HG02870 (cell line): ENCODE measurements around the gene SEMG2.

Experiments used
- ATAC-seq: cut with Tn5 transposase; IDR thresholded peaks from one replicate; pipeline ENCODE4 v1.9.1; 2021; ENCODE audit warnings: mild to moderate bottlenecking, moderate library complexity; ENCODE audit not compliant: unreplicated experiment

Gene SEMG2

GRCh38 chr20:45221076-45221475, at the start of gene SEMG2:
TSS of gene SEMG2 (plus strand) at chr20:45221373. CDS start at chr20:45221390, 17 bp downstream.
- ATAC-seq = no peak

DNA sequence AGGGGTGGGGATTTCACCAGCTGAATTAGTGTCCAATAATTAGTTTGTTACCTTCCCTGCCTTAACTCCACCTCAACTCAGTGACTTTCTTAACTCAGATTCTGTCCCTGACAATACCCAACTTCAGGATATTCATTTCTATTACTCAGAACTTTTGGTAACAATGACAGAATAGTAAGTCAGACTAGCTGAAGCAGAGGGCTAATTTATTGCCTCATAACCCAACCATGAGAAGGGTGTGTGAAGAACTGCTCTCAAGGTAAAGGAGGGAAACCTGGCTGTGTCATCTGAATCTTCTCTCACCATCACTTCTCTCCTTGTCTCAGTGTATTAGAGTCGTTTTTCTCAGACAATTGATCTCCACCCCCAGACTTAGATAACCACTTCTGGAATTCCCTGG, 47.7 kb upstream of the SEMG2 start:
- ATAC-seq = no peak

DNA sequence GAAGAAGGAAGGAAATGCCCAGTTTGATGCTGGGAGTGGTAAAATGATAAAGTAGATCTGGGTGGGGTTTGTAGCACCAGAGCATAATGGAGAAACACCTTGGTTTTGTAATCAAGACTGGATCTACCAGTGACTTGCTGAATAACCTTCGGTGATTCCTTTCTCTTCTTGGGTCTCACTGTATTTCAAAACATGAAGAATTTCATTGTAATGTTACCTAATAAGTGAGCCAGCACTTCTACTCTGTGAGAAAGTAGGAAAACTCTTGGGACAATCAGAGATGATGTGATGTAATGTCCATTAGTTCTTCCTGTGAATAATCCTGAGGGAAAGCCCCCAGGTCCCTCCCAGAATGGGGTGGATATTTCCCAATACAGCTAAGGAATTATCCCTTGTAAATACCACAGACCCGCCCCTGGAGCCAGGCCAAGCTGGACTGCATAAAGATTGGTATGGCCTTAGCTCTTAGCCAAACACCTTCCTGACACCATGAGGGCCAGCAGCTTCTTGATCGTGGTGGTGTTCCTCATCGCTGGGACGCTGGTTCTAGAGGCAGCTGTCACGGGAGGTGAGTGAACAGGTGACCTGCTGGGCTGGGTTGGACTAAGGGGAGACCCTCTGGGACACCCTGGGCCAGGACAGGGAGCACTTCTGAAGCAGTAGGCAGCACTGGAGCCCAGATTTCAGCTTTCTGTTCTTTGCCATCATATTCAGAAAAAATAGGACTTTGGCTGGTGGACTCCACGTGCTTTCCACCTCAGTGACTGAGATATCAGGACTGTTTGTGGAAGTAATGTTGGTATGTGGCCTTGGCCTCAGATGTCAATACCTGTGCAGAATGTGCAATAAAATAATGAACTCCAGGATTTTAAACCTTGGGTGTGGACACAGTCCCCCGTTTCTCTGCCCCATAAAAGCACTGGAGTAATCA, 46.5 kb upstream of the SEMG2 start, which contains the start of gene PI3:
Gene PI3 (plus strand): TSS at position 469 of the 931 bp plus-strand sequence. CDS start 21 bp downstream, at position 490.
- no peak for ATAC-seq

GRCh38 chr20:45176526-45177267, 44.5 kb upstream of the SEMG2 start:
- no peak for ATAC-seq

GRCh38 chr20:45179166-45179565, 42.0 kb upstream of the SEMG2 start:
- no peak for ATAC-seq

GRCh38 chr20:45181639-45182038, 39.5 kb upstream of the SEMG2 start:
- ATAC-seq = no peak

GRCh38 chr20:45183084-45183483, 38.1 kb upstream of the SEMG2 start:
- ATAC-seq = no peak

DNA sequence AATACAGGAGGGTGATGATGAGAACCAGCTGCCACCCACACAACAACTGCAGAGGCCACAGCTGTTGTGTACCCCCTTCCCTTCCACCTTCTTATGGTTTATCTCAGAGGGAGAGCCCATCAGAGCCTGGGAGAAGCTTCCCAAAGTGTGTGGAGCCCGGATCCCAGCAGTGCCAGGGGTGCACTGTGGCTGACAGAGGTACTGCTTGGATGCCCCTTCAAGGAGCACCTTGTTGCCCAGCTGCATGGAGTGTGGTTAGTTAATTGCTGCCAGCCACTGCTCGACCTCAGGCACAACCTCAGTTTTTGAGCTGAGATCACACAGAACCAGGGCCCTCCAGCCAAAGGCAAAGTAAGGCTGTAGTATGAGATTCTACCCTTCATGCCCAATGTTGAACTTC, 33.5 kb upstream of the SEMG2 start:
- ATAC-seq = no peak

DNA sequence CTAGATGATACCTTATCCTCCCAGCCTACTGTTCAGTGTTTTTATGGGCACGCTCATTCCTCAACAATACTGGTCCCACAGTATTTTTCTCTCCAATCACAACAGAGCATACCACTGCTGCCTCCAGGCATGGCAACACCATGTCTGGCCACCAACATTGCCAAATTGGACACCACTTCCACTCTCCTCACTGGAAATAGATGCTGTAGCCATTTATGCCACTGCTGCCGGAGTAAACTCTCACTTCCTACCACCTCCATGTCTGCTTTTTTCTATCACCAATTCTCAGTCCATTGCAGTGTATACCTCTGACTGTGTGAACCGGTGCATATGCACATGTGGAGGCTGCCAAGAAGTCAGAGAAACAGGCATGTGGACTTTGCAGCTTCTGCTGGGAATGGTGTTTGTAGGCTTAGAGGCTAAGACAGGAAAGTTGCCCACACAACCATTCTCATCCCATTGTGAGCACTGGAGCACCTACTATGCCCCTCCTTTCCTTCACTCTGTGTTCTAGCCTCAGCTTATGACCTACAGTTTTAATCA, 32.0 kb upstream of the SEMG2 start:
- ATAC-seq = no peak

DNA sequence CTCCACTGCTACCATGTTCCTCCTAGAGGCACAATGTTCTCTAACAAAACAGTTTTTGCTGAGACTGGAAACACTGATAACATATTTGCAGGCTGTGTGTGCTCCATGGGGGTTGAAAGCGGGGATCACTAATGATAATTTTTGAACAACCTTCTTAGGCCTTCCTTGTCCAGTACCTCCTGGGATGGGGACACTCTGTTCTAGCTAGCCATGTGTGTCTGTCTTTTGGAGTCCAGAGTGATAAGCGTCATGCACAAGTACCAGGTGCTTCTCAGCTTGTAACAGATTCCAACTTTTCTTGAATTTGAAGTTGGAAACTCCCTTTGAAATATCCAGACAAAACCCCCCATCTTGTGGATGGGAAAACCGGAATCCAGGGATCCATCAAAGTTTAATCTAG, 31.3 kb upstream of the SEMG2 start:
- no peak for ATAC-seq

GRCh38 chr20:45191926-45192325, 29.2 kb upstream of the SEMG2 start:
- no peak for ATAC-seq

DNA sequence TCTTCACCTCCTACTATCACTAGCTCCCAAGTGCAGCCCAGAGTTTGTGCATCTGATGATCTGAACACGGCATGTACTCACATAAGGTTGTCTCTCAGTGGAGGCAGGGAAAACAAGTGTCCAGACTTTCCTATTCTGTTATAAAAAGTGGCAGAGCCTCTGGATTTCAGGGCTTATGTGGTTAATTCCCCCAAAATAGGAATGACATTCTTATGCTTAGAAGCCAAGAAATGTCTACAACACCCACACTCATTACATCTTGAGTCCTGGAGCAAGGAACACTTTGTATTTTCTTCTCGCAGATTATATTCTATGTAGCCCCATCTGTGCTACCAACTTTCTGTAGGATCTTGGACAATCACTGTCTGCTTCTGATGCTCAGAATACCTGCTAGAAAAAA, 27.8 kb upstream of the SEMG2 start:
- ATAC-seq = no peak

GRCh38 chr20:45206725-45207124, 14.4 kb upstream of the SEMG2 start, which contains the start of gene SEMG1:
TSS of gene SEMG1 (plus strand) at chr20:45207033. CDS start at chr20:45207054, 21 bp downstream.
- ATAC-seq = no peak

- no peak for ATAC-seq
Observed at GRCh38 chr20:45209924-45210323, 11.2 kb upstream of the SEMG2 start.

GRCh38 chr20:45211569-45212474, 9.4 kb upstream of the SEMG2 start:
- ATAC-seq = no peak

DNA sequence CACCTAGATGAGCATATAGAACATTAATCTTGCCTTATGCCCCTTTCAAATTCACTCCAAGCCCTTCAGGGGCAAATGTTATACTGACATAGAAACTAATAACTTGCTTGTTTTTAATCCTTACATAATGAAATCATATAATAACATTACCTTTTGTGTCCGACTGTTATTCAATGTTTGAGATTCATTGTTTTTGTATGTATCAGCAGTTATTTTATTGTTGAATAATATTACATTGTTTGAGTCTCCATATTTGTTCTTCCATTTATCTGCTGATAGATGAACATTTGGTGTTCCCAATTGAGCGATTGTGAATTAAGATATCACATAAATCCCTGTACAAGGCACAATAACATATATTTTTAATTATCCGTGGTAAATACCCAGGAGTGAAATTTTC, 8.3 kb upstream of the SEMG2 start:
- ATAC-seq = no peak

DNA sequence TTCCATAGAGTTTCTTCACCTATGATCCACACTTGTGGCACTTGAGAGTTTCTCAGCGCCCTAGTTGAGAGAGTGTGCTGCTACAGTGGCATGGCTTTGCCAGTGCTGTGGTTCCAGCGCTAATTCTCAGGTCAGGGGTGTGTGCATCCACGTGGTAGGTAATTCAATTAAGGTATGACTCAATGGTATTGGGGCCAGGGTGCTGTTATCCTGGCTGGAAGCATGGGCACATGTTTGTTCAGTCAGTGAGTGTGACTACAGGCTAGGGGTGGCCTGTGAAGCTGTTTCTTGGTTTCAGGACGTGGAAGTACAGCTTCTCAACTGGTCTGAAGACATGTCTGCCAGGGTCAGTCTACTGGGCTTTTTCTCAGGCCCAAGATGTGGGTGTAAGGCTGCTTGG, 3.0 kb upstream of the SEMG2 start:
- no peak for ATAC-seq

DNA sequence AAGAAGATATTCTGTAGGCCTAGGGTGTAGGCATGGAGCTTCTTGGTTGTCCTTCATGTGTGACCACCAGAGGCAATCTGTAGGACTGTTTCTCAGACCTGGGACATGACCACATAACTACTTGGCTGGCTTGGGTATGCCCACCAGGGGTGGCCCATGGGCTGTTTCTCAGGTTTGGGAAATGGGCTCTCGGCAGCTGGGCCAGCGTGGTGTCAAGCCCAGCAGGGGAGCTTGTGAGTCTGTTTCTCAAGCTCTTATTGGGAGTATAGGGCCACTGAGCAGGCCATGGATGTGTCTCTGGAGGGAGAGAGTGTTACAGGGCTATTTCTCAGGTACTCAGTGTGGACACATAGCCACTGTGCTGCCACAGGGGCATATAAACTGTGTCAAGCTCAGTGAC, 2.5 kb upstream of the SEMG2 start:
- ATAC-seq = no peak

- ATAC-seq = no peak
Observed at GRCh38 chr20:45223136-45223535, 2.0 kb downstream of the SEMG2 start.

DNA sequence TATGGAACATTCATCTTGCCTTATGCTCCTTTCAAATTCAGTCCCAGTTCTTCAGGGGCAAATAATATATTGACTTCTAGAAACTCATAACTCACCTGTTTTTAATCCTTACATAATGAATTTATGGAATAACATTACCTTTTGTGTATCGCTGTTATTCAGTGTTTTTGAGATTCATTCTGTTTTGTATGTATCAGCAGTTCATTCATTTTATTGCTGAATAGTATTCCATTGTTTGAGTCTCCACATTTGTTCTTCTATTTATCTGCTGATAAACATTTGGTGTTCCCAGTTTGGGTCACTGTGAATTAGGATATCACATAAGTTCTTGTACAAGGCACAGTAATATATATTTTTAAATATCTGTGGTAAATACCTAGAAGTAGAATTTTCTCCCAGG, 5.1 kb downstream of the SEMG2 start:
- ATAC-seq = no peak
